ENCODE measurements around the gene PZP.

The PZP gene

DNA sequence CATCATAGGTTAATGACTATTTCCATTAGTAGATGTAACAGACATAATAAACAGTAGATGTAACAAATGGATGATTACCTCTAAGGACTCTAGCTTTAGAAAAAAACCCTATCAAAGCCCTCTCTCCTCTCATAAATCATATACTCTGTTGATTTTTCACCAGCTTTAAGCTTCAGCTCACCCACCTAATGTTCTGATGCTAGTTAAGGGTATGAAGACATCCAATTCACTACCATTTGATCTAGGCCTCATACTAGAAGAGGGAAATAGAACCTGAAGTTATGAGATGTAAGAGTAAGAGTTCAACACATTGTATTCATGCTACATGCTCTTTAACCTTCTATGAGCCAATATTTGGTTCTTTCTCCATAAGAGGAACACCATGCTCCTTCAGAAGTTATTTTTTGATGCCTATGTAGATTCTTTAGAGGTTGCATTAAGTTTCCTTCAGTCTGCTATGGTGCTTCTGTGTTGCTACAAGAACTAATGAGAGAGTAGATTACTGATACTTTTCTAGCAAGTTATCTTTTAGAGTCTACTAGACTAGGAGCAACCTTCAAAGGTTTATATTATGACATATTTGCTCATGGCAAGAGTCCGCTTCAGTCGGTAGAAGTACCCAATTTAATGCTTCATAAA, 108.5 kb downstream of the PZP start:
- TF ChIP-seq CTCF (conservative IDR thresholded peaks at IDR 0.05), result no peak
- H3K27ac ChIP-seq, result no peak overlapping the region
